ACC112 (cell line): ENCODE measurements around the gene NPIPB6.
"Not testable (repeated sequence)": the region's sequence is repeated elsewhere in the genome, so short reads cannot be mapped to it uniquely, and the experiment has no call there.

Experiments
- H2AFZ ChIP-seq: fragments of 200-600 bp; sonication (generic); one replicate; pipeline ENCODE4 v1.6.0; 2017; ENCODE audit warnings: antibody characterized with exemption, low read length; ENCODE audit not compliant: unreplicated experiment
- H3K27ac ChIP-seq: fragments of 200-600 bp; sonication (generic); 2 replicates; pipeline ENCODE4 v1.5.1; 2014; ENCODE audit warnings: low read depth, mild to moderate bottlenecking, antibody characterized with exemption, low read length, moderate library complexity
- H3K27me3 ChIP-seq: fragments of 200-600 bp; sonication (generic); 2 replicates; pipeline ENCODE4 v1.6.1; 2014; ENCODE audit warnings: mild to moderate bottlenecking, antibody characterized with exemption, low read length, moderate library complexity, mixed read lengths; ENCODE audit not compliant: insufficient read depth
- H3K36me3 ChIP-seq: fragments of 200-600 bp; sonication (generic); 2 replicates; pipeline ENCODE4 v1.6.1; 2016; ENCODE audit warnings: mild to moderate bottlenecking, antibody characterized with exemption, low read length, moderate library complexity, mixed read lengths; ENCODE audit not compliant: insufficient read depth
- H3K4me1 ChIP-seq: fragments of 200-600 bp; sonication (generic); one replicate; pipeline ENCODE4 v1.6.1; 2016; ENCODE audit warnings: low read length, mixed read lengths; ENCODE audit not compliant: insufficient read depth, unreplicated experiment, control insufficient read depth
- H3K4me3 ChIP-seq: fragments of 200-600 bp; sonication (generic); 2 replicates; pipeline ENCODE4 v1.5.1; 2014; ENCODE audit warnings: mild to moderate bottlenecking, low read depth, low read length
- H3K79me2 ChIP-seq: fragments of 200-600 bp; sonication (generic); one replicate; pipeline ENCODE4 v1.6.0; 2016; ENCODE audit warnings: low read length; ENCODE audit not compliant: control insufficient read depth, unreplicated experiment, insufficient read depth

The NPIPB6 gene

GRCh38 chr16:28363408-28363807 lies at the start of gene NPIPB6:
NPIPB6 (minus strand) TSS chr16:28363508; CDS start chr16:28362822, 686 bp downstream.
- not testable (repeated sequence) for H3K27me3 ChIP-seq, H3K4me3 ChIP-seq, H3K4me1 ChIP-seq, H3K79me2 ChIP-seq, H3K36me3 ChIP-seq, H3K27ac ChIP-seq, H2AFZ ChIP-seq

- H3K27ac ChIP-seq, H3K4me1 ChIP-seq, H3K36me3 ChIP-seq, H3K4me3 ChIP-seq, H3K79me2 ChIP-seq, H2AFZ ChIP-seq, H3K27me3 ChIP-seq: not testable (repeated sequence)
These were observed 40.1 kb upstream of the NPIPB6 start, which contains the start of gene EIF3CL for GRCh38 chr16:28403220-28404072. EIF3CL (minus strand) TSS chr16:28403841; CDS start chr16:28403618, 223 bp downstream.

GRCh38 chr16:28392054-28392453 lies 28.7 kb upstream of the NPIPB6 start:
- not testable (repeated sequence) for H3K79me2 ChIP-seq, H3K4me1 ChIP-seq, H3K36me3 ChIP-seq, H3K27ac ChIP-seq, H3K27me3 ChIP-seq, H2AFZ ChIP-seq, H3K4me3 ChIP-seq

- not testable (repeated sequence) for H3K4me1 ChIP-seq, H3K36me3 ChIP-seq, H2AFZ ChIP-seq, H3K27ac ChIP-seq, H3K79me2 ChIP-seq, H3K4me3 ChIP-seq, H3K27me3 ChIP-seq
These were observed 19.0 kb upstream of the NPIPB6 start for GRCh38 chr16:28382177-28382867.

GRCh38 chr16:28377822-28378221 lies 14.5 kb upstream of the NPIPB6 start:
- H3K79me2 ChIP-seq, H3K36me3 ChIP-seq, H3K4me3 ChIP-seq, H3K27ac ChIP-seq, H3K4me1 ChIP-seq, H3K27me3 ChIP-seq, H2AFZ ChIP-seq: not testable (repeated sequence)

GRCh38 chr16:28377108-28377625 lies 13.9 kb upstream of the NPIPB6 start:
- not testable (repeated sequence) for H3K27ac ChIP-seq, H3K4me1 ChIP-seq, H3K27me3 ChIP-seq, H2AFZ ChIP-seq, H3K79me2 ChIP-seq, H3K36me3 ChIP-seq, H3K4me3 ChIP-seq

- not testable (repeated sequence) for H3K27ac ChIP-seq, H2AFZ ChIP-seq, H3K4me1 ChIP-seq, H3K79me2 ChIP-seq, H3K4me3 ChIP-seq, H3K27me3 ChIP-seq, H3K36me3 ChIP-seq
These were observed 11.8 kb upstream of the NPIPB6 start for GRCh38 chr16:28375115-28375514.

GRCh38 chr16:28374281-28374680 lies 11.0 kb upstream of the NPIPB6 start:
- H2AFZ ChIP-seq, H3K4me3 ChIP-seq, H3K79me2 ChIP-seq, H3K27me3 ChIP-seq, H3K36me3 ChIP-seq, H3K27ac ChIP-seq, H3K4me1 ChIP-seq: not testable (repeated sequence)

GRCh38 chr16:28367926-28368325 lies 4.6 kb upstream of the NPIPB6 start:
- H3K27me3 ChIP-seq, H3K4me1 ChIP-seq, H3K79me2 ChIP-seq: not testable (repeated sequence)

GRCh38 chr16:28364268-28365173 lies 1.2 kb upstream of the NPIPB6 start:
- not testable (repeated sequence) for H3K4me3 ChIP-seq, H3K27ac ChIP-seq, H3K27me3 ChIP-seq, H3K79me2 ChIP-seq, H3K4me1 ChIP-seq, H3K36me3 ChIP-seq, H2AFZ ChIP-seq

More at GRCh38 chr16:28367926-28368325, 4.6 kb upstream of the NPIPB6 start:
- not testable (repeated sequence) for H2AFZ ChIP-seq, H3K36me3 ChIP-seq, H3K4me3 ChIP-seq, H3K27ac ChIP-seq
